HG03175 (cell line): ENCODE results near the gene IRGQ.
"Not testable (repeated sequence)": the region's sequence is repeated elsewhere in the genome, so short reads cannot be mapped to it uniquely, and the experiment has no call there.

Source experiments
- ATAC-seq: cut with Tn5 transposase; IDR thresholded peaks from one replicate; pipeline ENCODE4 v1.9.1; 2021; ENCODE audit warnings: mild to moderate bottlenecking, moderate library complexity; ENCODE audit not compliant: unreplicated experiment

Gene IRGQ

DNA sequence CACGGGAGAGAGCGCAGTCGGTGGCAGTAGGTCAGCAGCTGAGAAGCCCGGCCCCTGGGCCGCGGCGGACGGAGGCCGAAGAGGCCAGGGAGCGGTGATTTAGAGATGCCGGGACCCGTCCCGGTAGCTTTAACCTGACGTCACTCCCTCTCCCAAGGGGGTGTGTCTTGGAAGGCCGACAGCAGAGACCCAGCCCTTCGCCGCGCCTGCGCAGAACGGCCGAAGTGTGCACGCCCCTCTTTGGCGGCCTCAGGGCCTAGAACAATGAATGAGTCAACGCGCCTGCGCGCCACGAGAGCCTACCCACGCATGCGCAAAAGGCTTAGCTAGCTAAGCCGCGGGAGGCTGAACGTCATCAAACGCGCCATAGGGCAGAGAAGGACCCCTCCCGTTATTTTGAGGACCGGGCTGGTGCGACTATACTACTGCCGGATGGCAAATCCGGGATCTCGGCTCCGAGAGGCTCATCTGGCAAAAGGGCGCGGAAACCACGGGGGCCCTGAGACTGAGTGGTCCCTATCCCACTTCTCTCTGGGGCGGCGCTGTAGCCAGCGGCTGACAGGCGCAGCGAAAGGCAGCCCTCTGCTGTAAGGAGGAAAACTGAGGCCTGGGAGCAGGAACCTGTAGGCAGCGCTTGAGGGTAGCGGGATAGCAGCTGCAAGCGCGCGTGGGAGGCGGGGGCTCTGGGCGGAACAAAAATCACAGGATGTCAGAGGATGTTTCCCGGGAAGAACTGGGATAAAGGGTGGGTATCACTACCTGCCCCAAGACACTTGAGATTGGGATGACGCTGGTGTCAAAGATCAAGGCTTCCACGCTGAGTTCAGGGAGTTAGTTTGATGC lies at the start of gene IRGQ, which contains the start of gene ZNF576:
TSS of gene IRGQ (minus strand) at position 136 of the 843 bp plus-strand sequence. CDS start 796 bp downstream, outside the sequence.
TSS of gene ZNF576 (plus strand) at position 597 of the 843 bp plus-strand sequence. CDS start 514 bp downstream, outside the sequence.
- peak; percentile 83 for ATAC-seq

DNA sequence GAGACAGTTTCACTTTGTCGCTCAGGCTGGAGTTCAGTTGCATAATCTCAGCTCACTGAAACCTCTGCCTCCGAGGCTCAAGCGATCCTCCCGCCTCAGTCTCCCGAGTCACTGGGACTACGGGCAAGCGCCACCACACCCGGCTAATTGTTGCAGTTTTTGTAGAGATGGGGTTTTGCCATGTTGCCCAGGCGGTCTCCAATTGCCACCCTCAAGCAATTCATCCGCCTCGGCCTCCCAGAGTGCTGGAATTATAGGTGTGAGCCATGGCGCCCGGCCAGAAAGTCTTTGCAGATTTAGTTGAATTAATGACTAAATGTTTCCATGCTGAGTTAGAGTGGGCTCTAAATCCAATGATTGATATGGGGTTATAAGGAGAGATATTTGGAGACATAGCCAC lies 48.2 kb upstream of the IRGQ start:
- no peak for ATAC-seq

DNA sequence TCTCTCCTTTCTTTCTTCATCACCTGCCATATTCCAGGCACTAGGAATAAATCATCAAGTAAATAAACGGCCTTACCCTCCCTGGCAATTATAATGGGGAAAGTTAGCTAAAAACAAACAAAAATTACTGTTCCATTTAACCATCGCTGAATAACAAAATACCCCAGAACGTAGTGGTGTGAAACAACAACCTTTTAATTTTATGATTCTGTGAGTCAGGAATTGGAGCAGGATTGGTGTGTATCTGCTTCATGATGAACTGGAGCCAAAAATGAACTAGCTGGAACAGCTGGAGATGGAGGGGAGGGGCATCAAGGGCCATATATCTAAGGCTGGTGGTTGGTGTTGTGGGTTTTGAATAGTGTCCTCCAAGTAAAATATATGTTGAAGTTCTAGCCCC lies 47.4 kb upstream of the IRGQ start:
- ATAC-seq: no peak

DNA sequence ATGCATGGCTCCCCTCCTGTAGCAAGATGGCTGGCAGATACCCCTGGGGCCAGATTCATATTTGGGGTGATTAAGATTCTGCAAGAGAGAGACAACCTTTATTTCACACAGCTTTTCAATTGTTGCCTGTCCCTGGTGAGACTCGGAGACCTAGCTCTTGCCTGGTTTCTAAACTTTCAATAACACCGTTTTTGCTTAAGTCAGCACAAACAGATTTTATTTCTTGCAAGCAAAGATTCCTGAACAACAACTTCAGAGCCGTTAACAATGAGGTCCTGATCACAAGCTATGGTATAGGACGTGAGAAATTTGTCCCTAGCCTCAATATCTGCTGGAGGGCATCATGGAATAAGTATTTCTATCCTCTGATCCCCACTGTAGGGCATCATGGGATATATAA lies 46.6 kb upstream of the IRGQ start:
- ATAC-seq: no peak

- ATAC-seq: no peak
These were observed 45.4 kb upstream of the IRGQ start for GRCh38 chr19:43641333-43641732.

DNA sequence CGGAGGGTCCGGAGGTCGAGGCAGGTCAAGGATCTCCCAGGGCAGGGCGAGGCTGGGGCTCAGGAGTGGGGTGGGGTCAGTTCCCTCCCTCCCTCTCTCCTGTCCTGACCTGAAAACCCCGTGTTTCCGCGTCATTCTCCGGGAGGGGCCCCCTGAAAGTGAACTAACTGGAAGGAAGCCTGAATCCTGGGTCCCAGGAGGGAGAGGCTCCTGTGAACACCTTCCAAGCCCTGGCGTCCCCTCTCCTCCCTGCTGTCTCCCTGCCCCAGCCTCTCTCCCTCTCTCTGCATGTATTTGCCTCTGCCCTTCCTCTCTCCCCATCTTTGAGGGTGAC lies 44.5 kb upstream of the IRGQ start:
- ATAC-seq: no peak

GRCh38 chr19:43639519-43640423 lies 43.8 kb upstream of the IRGQ start, which contains the start of gene CADM4:
CADM4 (minus strand) TSS chr19:43639850; CDS start chr19:43639790, 60 bp downstream.
- no peak for ATAC-seq

DNA sequence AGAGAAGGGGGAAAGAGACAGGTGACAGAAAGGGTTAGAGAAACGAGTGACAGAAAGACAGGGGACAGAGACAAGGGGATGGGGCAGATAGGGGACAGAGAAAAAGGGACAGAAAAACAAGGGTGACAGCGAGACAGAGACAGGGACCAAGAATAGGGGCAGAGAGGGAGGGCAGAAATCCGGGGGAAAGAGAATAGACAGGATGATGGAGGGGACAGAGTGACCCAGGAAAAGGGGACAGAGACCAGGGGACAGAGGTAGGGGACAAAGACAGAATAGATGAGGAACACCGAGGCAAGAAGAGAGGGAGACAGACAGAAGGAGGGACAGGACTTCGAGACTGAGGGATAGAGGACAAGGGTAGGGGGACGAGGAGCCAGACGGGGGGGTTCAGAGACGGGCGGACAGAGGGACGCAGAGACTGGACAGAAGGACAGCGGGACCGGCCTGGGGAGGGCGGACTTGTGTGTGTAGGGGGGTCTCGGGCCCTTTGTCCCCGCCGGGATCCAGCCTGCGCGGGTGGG lies 43.1 kb upstream of the IRGQ start:
- no peak for ATAC-seq

- no peak for ATAC-seq
These were observed 42.5 kb upstream of the IRGQ start for GRCh38 chr19:43638214-43638994.

GRCh38 chr19:43636121-43636683 lies 40.3 kb upstream of the IRGQ start:
- ATAC-seq: no peak

DNA sequence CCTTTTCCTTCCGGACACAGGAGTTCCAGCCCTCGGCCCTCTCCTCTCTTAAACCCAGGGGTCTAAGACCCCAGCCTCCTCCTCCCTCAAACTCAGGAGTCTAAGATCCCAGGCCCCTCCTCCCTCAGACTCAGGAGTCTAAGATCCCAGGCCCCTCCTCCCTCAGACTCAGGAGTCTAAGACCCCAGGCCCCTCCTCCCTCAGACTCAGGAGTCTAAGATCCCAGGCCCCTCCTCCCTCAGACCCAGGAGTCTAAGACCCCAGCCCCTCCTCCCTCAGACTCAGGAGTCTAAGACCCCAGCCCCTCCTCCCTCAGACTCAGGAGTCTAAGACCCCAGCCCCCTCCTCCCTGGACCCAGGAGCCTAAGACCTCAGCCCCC lies 39.6 kb upstream of the IRGQ start:
- ATAC-seq: not testable (repeated sequence)

GRCh38 chr19:43634872-43635560 lies 39.1 kb upstream of the IRGQ start:
- ATAC-seq: no peak

- no peak for ATAC-seq
These were observed 38.6 kb upstream of the IRGQ start for GRCh38 chr19:43634506-43634871.

GRCh38 chr19:43634068-43634467 lies 38.1 kb upstream of the IRGQ start:
- no peak for ATAC-seq

DNA sequence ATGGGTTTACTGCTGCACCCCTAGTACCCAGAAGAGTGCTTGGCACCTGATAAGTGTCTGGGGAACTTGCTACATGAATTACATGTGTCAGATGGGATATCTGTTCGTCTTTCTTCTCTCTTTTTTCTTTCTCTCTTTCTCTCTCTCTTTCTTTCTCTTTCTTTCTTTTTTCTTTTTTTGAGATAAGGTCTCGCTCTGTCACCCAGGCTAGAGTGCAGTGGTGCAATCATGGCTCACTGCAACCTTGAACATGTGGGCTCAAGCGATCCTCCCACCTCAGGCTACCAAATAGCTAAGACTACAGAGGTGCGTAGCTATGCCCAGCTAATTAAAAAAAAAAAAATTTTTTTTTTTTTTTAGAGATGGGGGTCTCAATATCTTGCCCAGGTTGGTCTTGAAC lies 37.6 kb upstream of the IRGQ start:
- ATAC-seq: no peak

GRCh38 chr19:43631491-43631890 lies 35.6 kb upstream of the IRGQ start:
- no peak for ATAC-seq

GRCh38 chr19:43628646-43629326 lies 32.9 kb upstream of the IRGQ start:
- ATAC-seq: no peak

- no peak for ATAC-seq
These were observed 30.9 kb upstream of the IRGQ start for GRCh38 chr19:43626838-43627237.

- ATAC-seq: no peak
These were observed 30.1 kb upstream of the IRGQ start for GRCh38 chr19:43625918-43626579.
